ENCODE results near the gene UBA3.

UBA3 gene

GRCh38 chr3:69011096-69011730 is 69.0 kb downstream of the UBA3 start:
- DNase-seq, result no peak

GRCh38 chr3:69009559-69010410 is 70.4 kb downstream of the UBA3 start:
- no peak for DNase-seq

- no peak for DNase-seq
Observed at GRCh38 chr3:69008980-69009379, 71.2 kb downstream of the UBA3 start.

GRCh38 chr3:69005791-69006482 is 74.2 kb downstream of the UBA3 start:
- DNase-seq, result no peak

GRCh38 chr3:69005071-69005790 is 74.9 kb downstream of the UBA3 start:
- no peak for DNase-seq

All from NCI-H2107 (cell line).